ENCODE results near the gene TMEM145.
"Not testable (repeated sequence)": the region's sequence is repeated elsewhere in the genome, so short reads cannot be mapped to it uniquely, and the experiment has no call there.

The TMEM145 gene

GRCh38 chr19:42339126-42339860 lies 26.2 kb downstream of the TMEM145 start:
- not testable (repeated sequence) for DNase-seq

- DNase-seq, result not testable (repeated sequence)
Observed at GRCh38 chr19:42339922-42340321, 26.8 kb downstream of the TMEM145 start.

- DNase-seq, result no peak
Observed at GRCh38 chr19:42343344-42344110, 30.4 kb downstream of the TMEM145 start.

- DNase-seq, result no peak
Observed at GRCh38 chr19:42344336-42344893, 31.3 kb downstream of the TMEM145 start.

GRCh38 chr19:42345191-42345812 lies 32.2 kb downstream of the TMEM145 start:
- no peak for DNase-seq

- DNase-seq, result no peak
Observed at GRCh38 chr19:42348211-42348610, 35.1 kb downstream of the TMEM145 start.

- DNase-seq, result no peak
Observed at GRCh38 chr19:42349378-42350107, 36.4 kb downstream of the TMEM145 start.

GRCh38 chr19:42350417-42350816 lies 37.3 kb downstream of the TMEM145 start:
- no peak for DNase-seq

GRCh38 chr19:42351079-42351735 lies 38.1 kb downstream of the TMEM145 start:
- no peak for DNase-seq

GRCh38 chr19:42352301-42353259 lies 39.5 kb downstream of the TMEM145 start:
- DNase-seq, result no peak

GRCh38 chr19:42353341-42354015 lies 40.4 kb downstream of the TMEM145 start:
- DNase-seq, result no peak

- no peak for DNase-seq
Observed at GRCh38 chr19:42355896-42356295, 42.8 kb downstream of the TMEM145 start.

GRCh38 chr19:42356686-42357085 lies 43.6 kb downstream of the TMEM145 start:
- DNase-seq, result no peak

- no peak for DNase-seq
Observed at GRCh38 chr19:42357290-42357689, 44.2 kb downstream of the TMEM145 start.

GRCh38 chr19:42360787-42361544 lies 47.9 kb downstream of the TMEM145 start:
- DNase-seq, result no peak

- DNase-seq, result no peak
Observed at GRCh38 chr19:42361545-42361910, 48.4 kb downstream of the TMEM145 start.

- no peak for DNase-seq
Observed at GRCh38 chr19:42362342-42362741, 49.2 kb downstream of the TMEM145 start.

- no peak for DNase-seq
Observed at GRCh38 chr19:42362891-42363440, 49.9 kb downstream of the TMEM145 start.

GRCh38 chr19:42363614-42364346 lies 50.7 kb downstream of the TMEM145 start:
- DNase-seq, result no peak

All from stimulated activated CD4-positive, alpha-beta T cell treated with anti-CD3 and anti-CD28 coated beads, Interleukin-4, amount 100 ng/mL, for 24 hours (primary cell).